ENCODE results near the gene GRID2.

- TF ChIP-seq, protein P1, sequence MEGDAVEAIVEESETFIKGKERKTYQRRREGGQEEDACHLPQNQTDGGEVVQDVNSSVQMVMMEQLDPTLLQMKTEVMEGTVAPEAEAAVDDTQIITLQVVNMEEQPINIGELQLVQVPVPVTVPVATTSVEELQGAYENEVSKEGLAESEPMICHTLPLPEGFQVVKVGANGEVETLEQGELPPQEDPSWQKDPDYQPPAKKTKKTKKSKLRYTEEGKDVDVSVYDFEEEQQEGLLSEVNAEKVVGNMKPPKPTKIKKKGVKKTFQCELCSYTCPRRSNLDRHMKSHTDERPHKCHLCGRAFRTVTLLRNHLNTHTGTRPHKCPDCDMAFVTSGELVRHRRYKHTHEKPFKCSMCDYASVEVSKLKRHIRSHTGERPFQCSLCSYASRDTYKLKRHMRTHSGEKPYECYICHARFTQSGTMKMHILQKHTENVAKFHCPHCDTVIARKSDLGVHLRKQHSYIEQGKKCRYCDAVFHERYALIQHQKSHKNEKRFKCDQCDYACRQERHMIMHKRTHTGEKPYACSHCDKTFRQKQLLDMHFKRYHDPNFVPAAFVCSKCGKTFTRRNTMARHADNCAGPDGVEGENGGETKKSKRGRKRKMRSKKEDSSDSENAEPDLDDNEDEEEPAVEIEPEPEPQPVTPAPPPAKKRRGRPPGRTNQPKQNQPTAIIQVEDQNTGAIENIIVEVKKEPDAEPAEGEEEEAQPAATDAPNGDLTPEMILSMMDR (CRISPR knock-in tag; IDR thresholded peaks at IDR 0.05) = no peak
- TF ChIP-seq YY1 (IDR thresholded peaks at IDR 0.05; ENCODE audit: insufficient read depth, insufficient replicate concordance, low read depth, low read length) = no peak
- TF ChIP-seq, protein P2, sequence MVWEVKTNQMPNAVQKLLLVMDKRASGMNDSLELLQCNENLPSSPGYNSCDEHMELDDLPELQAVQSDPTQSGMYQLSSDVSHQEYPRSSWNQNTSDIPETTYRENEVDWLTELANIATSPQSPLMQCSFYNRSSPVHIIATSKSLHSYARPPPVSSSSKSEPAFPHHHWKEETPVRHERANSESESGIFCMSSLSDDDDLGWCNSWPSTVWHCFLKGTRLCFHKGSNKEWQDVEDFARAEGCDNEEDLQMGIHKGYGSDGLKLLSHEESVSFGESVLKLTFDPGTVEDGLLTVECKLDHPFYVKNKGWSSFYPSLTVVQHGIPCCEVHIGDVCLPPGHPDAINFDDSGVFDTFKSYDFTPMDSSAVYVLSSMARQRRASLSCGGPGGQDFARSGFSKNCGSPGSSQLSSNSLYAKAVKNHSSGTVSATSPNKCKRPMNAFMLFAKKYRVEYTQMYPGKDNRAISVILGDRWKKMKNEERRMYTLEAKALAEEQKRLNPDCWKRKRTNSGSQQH (CRISPR knock-in tag; IDR thresholded peaks at IDR 0.05; ENCODE audit: low read depth) = no peak
- TF ChIP-seq ASH2L (IDR thresholded peaks at IDR 0.05; ENCODE audit: insufficient read length, low read depth, low read length) = no peak
- TF ChIP-seq ARNT (IDR thresholded peaks at IDR 0.05) = no peak
Observed at GRCh38 chr4:92344216-92344615, 40.5 kb downstream of the GRID2 start.

All from HepG2 (cell line).